B cell (primary cell): ENCODE data around the gene TSEN54. TPM values are rescaled to one million over a fixed set of nuclear protein-coding genes. Genes with fewer than 3 reads are reported as not detected.

Experiments
- ATAC-seq: fragments of 200-7000 bp; cut with Tn5 transposase; one replicate; pipeline ENCODE4 v1.10.0; 2021; ENCODE audit warnings: low read depth, mild to moderate bottlenecking, moderate number of reproducible peaks, moderate library complexity
- CTCF ChIA-PET: fragments of 350-600 bp; sonication (Branson Sonifier 250); formaldehyde crosslinking; loops from one replicate; lab custom pipeline; 2021; ENCODE audit warnings: antibody characterized with exemption, inconsistent platforms; lab: Charles Lee
- POLR2A ChIA-PET: fragments of 350-600 bp; sonication (Branson Sonifier 250); formaldehyde crosslinking; loops from one replicate; lab custom pipeline; 2021; ENCODE audit warnings: antibody characterized with exemption; lab: Charles Lee
- DNase-seq: peaks from one replicate; pipeline ENCODE4 v3.0.0; 2013
- H2AFZ ChIP-seq: 2 replicates; pipeline ENCODE4 v1.6.1; 2012; ENCODE audit warnings: mild to moderate bottlenecking, low read depth, low read length; ENCODE audit not compliant: insufficient read depth, poor library complexity, severe bottlenecking
- H3K27ac ChIP-seq, 2 donors: 1 replicate in 1 of 2; 2 replicates in 1 of 2; pipeline ENCODE4 v1.5.1; 2012 to 2013; ENCODE audit warnings: low read length in 2 of 2, mild to moderate bottlenecking in 2 of 2, moderate library complexity in 1 of 2
- H3K27me3 ChIP-seq, 4 experiments: fragments of 200-600 bp in 1 of 4; sonication (generic) in 1 of 4; replicated peaks in 1 of 4; 1 replicate in 2 of 4; 2 replicates in 2 of 4; pipeline versions ENCODE4 v1.6.1 to v1.7.0; 2013 to 2016; ENCODE audit warnings: low read length in 3 of 4, mild to moderate bottlenecking in 2 of 4, mixed read lengths in 1 of 4, moderate library complexity in 1 of 4; ENCODE audit not compliant: insufficient read depth in 4 of 4, control insufficient read depth in 3 of 4; ENCODE audit errors: control extremely low read depth in 1 of 4
- H3K36me3 ChIP-seq, 2 experiments: replicated peaks in 1 of 2; 1 replicate in 1 of 2; 2 replicates in 1 of 2; pipeline versions ENCODE4 v1.6.1 to v1.7.1; 2013; ENCODE audit warnings: low read length in 1 of 2; ENCODE audit not compliant: insufficient read depth in 2 of 2, control insufficient read depth in 1 of 2; ENCODE audit errors: control extremely low read depth in 1 of 2, extremely low read depth in 1 of 2
- H3K4me1 ChIP-seq, 2 donors: fragments of 200-600 bp in 1 of 2; sonication (generic) in 1 of 2; 1 replicate in 1 of 2; 2 replicates in 1 of 2; pipeline versions ENCODE4 v1.5.1 to v1.6.1; 2013 to 2017; ENCODE audit warnings: low read length in 2 of 2; ENCODE audit not compliant: control insufficient read depth in 2 of 2, insufficient read depth in 2 of 2
- H3K4me2 ChIP-seq: replicated peaks from 2 replicates; pipeline ENCODE3; 2012; ENCODE audit warnings: mild to moderate bottlenecking, low read depth, low read length; ENCODE audit not compliant: poor library complexity, severe bottlenecking
- H3K4me3 ChIP-seq, 5 experiments: fragments of 200-600 bp in 1 of 5; sonication (generic) in 1 of 5; 1 replicate in 3 of 5; 2 replicates in 2 of 5; pipeline versions ENCODE4 v1.5.1 to v1.7.0; 2011 to 2016; ENCODE audit warnings: low read length in 4 of 5, mild to moderate bottlenecking in 4 of 5, low read depth in 2 of 5, control low read depth in 1 of 5, moderate library complexity in 1 of 5; ENCODE audit not compliant: insufficient read depth in 1 of 5; ENCODE audit errors: control extremely low read depth in 1 of 5, extremely low read depth in 1 of 5
- H3K79me2 ChIP-seq: fragments of 200-600 bp; sonication (generic); one replicate; pipeline ENCODE4 v1.6.0; 2016; ENCODE audit warnings: low read length; ENCODE audit not compliant: control insufficient read depth, insufficient read depth
- H3K9ac ChIP-seq: fragments of 200-600 bp; sonication (generic); 2 replicates; pipeline ENCODE4 v1.6.1; 2017; ENCODE audit warnings: mild to moderate bottlenecking, low read length, moderate library complexity
- H3K9me3 ChIP-seq, 3 donors: one replicate each; pipeline versions ENCODE4 v1.6.1 to v1.7.1; 2013; ENCODE audit warnings: low read length in 2 of 3; ENCODE audit not compliant: control insufficient read depth in 2 of 3, insufficient read depth in 1 of 3; ENCODE audit errors: control extremely low read depth in 1 of 3
- H4K20me1 ChIP-seq: 2 replicates; pipeline ENCODE4 v1.6.0; 2012; ENCODE audit warnings: mild to moderate bottlenecking, low read length; ENCODE audit not compliant: insufficient read depth, control insufficient read depth, poor library complexity, severe bottlenecking
- H3K27ac Mint-ChIP-seq: one replicate; pipeline ENCODE4 v1.8.0; 2021; ENCODE audit warnings: mixed read lengths
- H3K27me3 Mint-ChIP-seq: one replicate; pipeline ENCODE4 v1.8.0; 2021; ENCODE audit warnings: mixed read lengths
- H3K4me1 Mint-ChIP-seq: one replicate; pipeline ENCODE4 v1.8.0; 2021; ENCODE audit warnings: mixed read lengths
- H3K4me3 Mint-ChIP-seq: one replicate; pipeline ENCODE4 v1.8.0; 2021; ENCODE audit warnings: mixed read lengths
- H3K9me3 Mint-ChIP-seq: one replicate; pipeline ENCODE4 v1.8.0; 2022; ENCODE audit warnings: mixed read lengths; ENCODE audit not compliant: insufficient read depth
- CTCF ChIP-seq: fragments of 200-600 bp; IDR thresholded peaks from one replicate; pipeline ENCODE4 v1.8.0; 2022; ENCODE audit warnings: antibody characterized with exemption, mild to moderate bottlenecking
- EZH2 ChIP-seq: IDR thresholded peaks from 2 replicates; pipeline ENCODE4 v1.6.1; 2012; ENCODE audit warnings: borderline replicate concordance, low read depth, mild to moderate bottlenecking, moderate library complexity, low read length; ENCODE audit not compliant: insufficient read depth, poor library complexity, severe bottlenecking
- WGBS: methylation state at CpG from one replicate; pipeline ENCODE4 v1.1.5; 2013; ENCODE audit warnings: missing lambda C conversion rate; ENCODE audit not compliant: insufficient coverage; 5-methylcytosine and 5-hydroxymethylcytosine counted together
- intact Hi-C: fragments of 100-400 bp; cut with micrococcal nuclease; formaldehyde crosslinking; loops from one replicate; pipeline ENCODE4 v1.10.0; 2022
- polyA plus RNA-seq: library from polyadenylated mRNA; depleted of rRNA; stranded (reverse); fragments of >200 nt; gene quantifications from 2 replicates; pipeline ENCODE4 v1.2.3, GENCODE V29; 2012
- total RNA-seq, 2 donors: library from RNA; stranded (reverse); fragments of 120-200 nt in 1 of 2; gene quantifications; 1 replicate in 1 of 2; 2 replicates in 1 of 2; pipeline versions ENCODE4 v1.2.3 to v1.2.4, GENCODE V29; 2013 to 2022

TSEN54 gene
- total and polyA plus RNA-seq, 2 donors (not counting 1 experiment from before 2014, with no cell fraction given): 33.0 to 45.9 TPM

GRCh38 chr17:75501378-75502071 is 14.8 kb upstream of the TSEN54 start:
- CTCF ChIA-PET: interaction anchor here (2.4 kb wide), 1 partner anchor 15 kb away, joined by 6 read pairs; the partner anchor contains the start of gene TSEN54
- 94% methylated on average over 20 of the region's 21 CpGs for WGBS

More at GRCh38 chr17:75501378-75502071, 14.8 kb upstream of the TSEN54 start:
- no peaks in the 10 kb centered on the region for H4K20me1 ChIP-seq
- H3K79me2 ChIP-seq: no peaks in the 10 kb centered on the region
- H3K27ac Mint-ChIP-seq: no peak overlapping the region
- peaks cover 0 to 7% of the 10 kb centered on the region in 2 donors for H3K4me1 ChIP-seq
- H3K4me3 Mint-ChIP-seq: no peak overlapping the region
- no peak for DNase-seq
- intact Hi-C loops: no loop called here
- no peak overlapping the region for H2AFZ ChIP-seq
- H3K27me3 ChIP-seq: no peaks in the 10 kb centered on the region
- no peak overlapping the region for H3K4me3 ChIP-seq
- H3K27ac ChIP-seq: no peak overlapping the region
- no peak for ATAC-seq
- no peak overlapping the region for H3K4me2 ChIP-seq
- no peaks in the 10 kb centered on the region for H3K9me3 ChIP-seq
- no peaks in the 10 kb centered on the region for H3K4me1 Mint-ChIP-seq
- H3K27me3 Mint-ChIP-seq: no peaks in the 10 kb centered on the region
- POLR2A ChIA-PET: no interaction called here
- peaks cover 0 to 18% of the 10 kb centered on the region in 2 experiments for H3K36me3 ChIP-seq
- no peaks in the 10 kb centered on the region for H3K9me3 Mint-ChIP-seq
- no peak for TF ChIP-seq CTCF
- no peak for TF ChIP-seq EZH2
- no peak overlapping the region for H3K9ac ChIP-seq
